Measurements from ENCODE around the gene VEZT. TPM values are rescaled to one million over a fixed set of nuclear protein-coding genes. Genes with fewer than 3 reads are reported as not detected.
A peak's percentile ranks its signal among the peaks of the same experiment; 100 is the strongest.

Gene VEZT
- total RNA-seq, 4 donors from 2014 or later: 55.2 to 130 (median 85.5) TPM

DNA sequence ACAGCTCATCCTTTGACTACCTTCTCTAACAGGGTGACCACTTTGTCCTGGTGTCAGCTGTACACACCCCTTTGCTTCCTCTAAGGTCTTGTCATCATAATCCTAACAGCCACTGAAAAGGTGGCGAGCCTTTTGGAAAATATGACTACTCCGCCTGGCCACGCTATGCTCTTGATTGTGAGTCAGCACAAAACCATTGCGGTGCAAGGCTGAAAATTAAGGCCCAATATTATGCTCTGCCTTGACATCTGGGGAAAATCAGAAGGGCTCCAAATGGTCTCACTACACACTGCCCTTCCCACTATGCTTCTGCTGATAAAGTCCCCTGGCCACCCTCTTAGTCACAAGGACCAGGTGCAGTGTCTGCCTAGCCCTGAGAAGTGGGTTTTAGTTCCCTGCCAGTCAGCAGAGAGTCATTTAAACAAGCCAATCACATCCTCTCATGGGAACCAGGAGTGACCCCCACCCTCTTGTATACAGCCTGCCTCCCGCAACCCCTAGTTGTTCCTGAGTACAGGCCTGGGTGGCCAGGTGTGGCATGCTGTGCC lies 34.7 kb upstream of the VEZT start:
- H3K4me1 ChIP-seq: peaks cover 0 to 5% (median under 1%) of the 10 kb centered on the region in 4 donors
- TF ChIP-seq POLR2AphosphoS5 (IDR thresholded peaks at IDR 0.05): no peak
- TF ChIP-seq, protein P1, sequence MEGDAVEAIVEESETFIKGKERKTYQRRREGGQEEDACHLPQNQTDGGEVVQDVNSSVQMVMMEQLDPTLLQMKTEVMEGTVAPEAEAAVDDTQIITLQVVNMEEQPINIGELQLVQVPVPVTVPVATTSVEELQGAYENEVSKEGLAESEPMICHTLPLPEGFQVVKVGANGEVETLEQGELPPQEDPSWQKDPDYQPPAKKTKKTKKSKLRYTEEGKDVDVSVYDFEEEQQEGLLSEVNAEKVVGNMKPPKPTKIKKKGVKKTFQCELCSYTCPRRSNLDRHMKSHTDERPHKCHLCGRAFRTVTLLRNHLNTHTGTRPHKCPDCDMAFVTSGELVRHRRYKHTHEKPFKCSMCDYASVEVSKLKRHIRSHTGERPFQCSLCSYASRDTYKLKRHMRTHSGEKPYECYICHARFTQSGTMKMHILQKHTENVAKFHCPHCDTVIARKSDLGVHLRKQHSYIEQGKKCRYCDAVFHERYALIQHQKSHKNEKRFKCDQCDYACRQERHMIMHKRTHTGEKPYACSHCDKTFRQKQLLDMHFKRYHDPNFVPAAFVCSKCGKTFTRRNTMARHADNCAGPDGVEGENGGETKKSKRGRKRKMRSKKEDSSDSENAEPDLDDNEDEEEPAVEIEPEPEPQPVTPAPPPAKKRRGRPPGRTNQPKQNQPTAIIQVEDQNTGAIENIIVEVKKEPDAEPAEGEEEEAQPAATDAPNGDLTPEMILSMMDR (IDR thresholded peaks at IDR 0.05): no peak
- H3K27ac ChIP-seq: peak overlapping the region in 1 of 4 donors; percentile 18
- no peaks in the 10 kb centered on the region for H3K9me3 ChIP-seq
- H3K27me3 ChIP-seq: no peaks in the 10 kb centered on the region
- WGBS, 2 donors (ENCODE audit: low coverage in 1 of 2): 54 to 71% methylated on average over 3 to 5 of the region's 5 CpGs
- no peak overlapping the region for H3K4me3 ChIP-seq
- no peak for DNase-seq
- no peaks in the 10 kb centered on the region for H3K36me3 ChIP-seq
- intact Hi-C loops (cut with DNase I; ENCODE audit: low total_unique reads) (no loop called here), in situ Hi-C loops (cut with MboI; ENCODE audit: low pct_ligation_motif_present in 1 of 4, low pct_unique_long_range_greater_than_20kb in 1 of 4, low sequenced_read_pairs in 3 of 4) (no loop called here)

GRCh38 chr12:95184121-95184520 lies 33.5 kb upstream of the VEZT start:
- Histone ChIP-seq H3K36me3 (no peaks in the 10 kb centered on the region), H3K4me1 (peaks cover 0 to 16% (median 3%) of the 10 kb centered on the region in 4 donors), H3K9me3 (no peaks in the 10 kb centered on the region), H3K27me3 (no peaks in the 10 kb centered on the region), H3K4me3 (no peak overlapping the region), H3K27ac (no peak overlapping the region)
- TF ChIP-seq POLR2A (IDR thresholded peaks at IDR 0.05) (no peak), EP300 (IDR thresholded peaks at IDR 0.05; ENCODE audit: low read depth) (no peak), POLR2AphosphoS5 (IDR thresholded peaks at IDR 0.05) (no peak)
- TF ChIP-seq, protein P1 (IDR thresholded peaks at IDR 0.05): no peak
- in situ Hi-C loops (cut with MboI; ENCODE audit: low pct_ligation_motif_present in 1 of 4, low pct_unique_long_range_greater_than_20kb in 1 of 4, low sequenced_read_pairs in 3 of 4) (no loop called here), intact Hi-C loops (cut with DNase I; ENCODE audit: low total_unique reads) (no loop called here)
- no peak for DNase-seq

DNA sequence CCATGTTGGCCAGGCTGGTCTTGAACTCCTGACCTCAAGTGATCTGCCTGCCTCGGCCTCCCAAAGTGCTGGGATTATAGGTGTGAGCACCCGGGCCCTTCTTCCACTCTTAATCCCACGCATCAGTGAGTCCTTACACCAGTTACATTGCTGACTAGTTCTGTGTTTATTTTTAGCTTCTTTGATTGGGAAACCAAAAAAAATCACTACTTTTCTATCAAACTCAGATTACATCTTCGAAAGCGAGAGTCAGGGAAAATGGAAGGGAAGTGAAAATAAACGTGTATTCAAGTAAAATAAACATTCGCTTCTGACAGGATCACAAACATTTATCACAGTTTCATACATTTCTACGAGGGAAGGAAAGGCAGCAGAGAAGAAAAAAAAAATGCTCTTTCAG lies 32.5 kb upstream of the VEZT start:
- no peak for DNase-seq
- H3K27me3 ChIP-seq: no peaks in the 10 kb centered on the region
- H3K27ac ChIP-seq: no peak overlapping the region
- peaks cover 0 to 16% (median 3%) of the 10 kb centered on the region in 4 donors for H3K4me1 ChIP-seq
- 78 to 83% methylated on average over 8 of the region's 8 CpGs for WGBS, 2 donors (ENCODE audit: low coverage in 1 of 2)
- intact Hi-C loops (cut with DNase I; ENCODE audit: low total_unique reads) (no loop called here), in situ Hi-C loops (cut with MboI; ENCODE audit: low pct_ligation_motif_present in 1 of 4, low pct_unique_long_range_greater_than_20kb in 1 of 4, low sequenced_read_pairs in 3 of 4) (no loop called here)
- H3K36me3 ChIP-seq: no peaks in the 10 kb centered on the region
- no peak overlapping the region for H3K4me3 ChIP-seq
- H3K9me3 ChIP-seq: no peaks in the 10 kb centered on the region
- TF ChIP-seq POLR2A (IDR thresholded peaks at IDR 0.05): no peak
- TF ChIP-seq EP300 (IDR thresholded peaks at IDR 0.05; ENCODE audit: low read depth): no peak
- TF ChIP-seq, protein P1 (IDR thresholded peaks at IDR 0.05): no peak
- no peak for TF ChIP-seq POLR2AphosphoS5 (IDR thresholded peaks at IDR 0.05)

- H3K9me3 ChIP-seq: no peaks in the 10 kb centered on the region
- in situ Hi-C loops (cut with MboI; ENCODE audit: low pct_ligation_motif_present in 1 of 4, low pct_unique_long_range_greater_than_20kb in 1 of 4, low sequenced_read_pairs in 3 of 4): no loop called here
- intact Hi-C loops (cut with DNase I; ENCODE audit: low total_unique reads): no loop called here
- H3K27ac ChIP-seq: no peak overlapping the region
- DNase-seq: no peak
- peaks cover 0 to 16% (median 3%) of the 10 kb centered on the region in 4 donors for H3K4me1 ChIP-seq
- no peaks in the 10 kb centered on the region for H3K36me3 ChIP-seq
- TF ChIP-seq POLR2A (IDR thresholded peaks at IDR 0.05) (no peak), POLR2AphosphoS5 (IDR thresholded peaks at IDR 0.05) (no peak), EP300 (IDR thresholded peaks at IDR 0.05; ENCODE audit: low read depth) (no peak)
- TF ChIP-seq, protein P1 (IDR thresholded peaks at IDR 0.05): no peak
- no peak overlapping the region for H3K4me3 ChIP-seq
- no peaks in the 10 kb centered on the region for H3K27me3 ChIP-seq
These were observed 31.8 kb upstream of the VEZT start for GRCh38 chr12:95185854-95186253.

Data from transverse colon (tissue), 4 donors.